ENCODE results near the gene STAT4.

Gene STAT4

GRCh38 chr2:191150600-191151330 lies at the start of gene STAT4:
Gene STAT4 (minus strand): TSS chr2:191150994. CDS start chr2:191148203, 2,791 bp downstream.
- Histone ChIP-seq H3K4me1 (ENCODE audit: control insufficient read depth in 1 of 2, insufficient read depth in 2 of 2, low read length in 2 of 2) (peaks cover 0 to 12% of the 10 kb centered on the region in 2 donors), H3K27me3 (ENCODE audit: control insufficient read depth in 1 of 2, insufficient read depth in 2 of 2, low read length in 2 of 2) (no peaks in the 10 kb centered on the region), H3K9me3 (ENCODE audit: control insufficient read depth in 1 of 2, low read length in 2 of 2) (no peaks in the 10 kb centered on the region), H3K9ac (ENCODE audit: low read depth in 1 of 2, low read length in 2 of 2) (peak within 1 kb of the TSS; percentile 53 to 67), H3K27ac (ENCODE audit: low read depth, low read length) (peak within 1 kb of the TSS; percentile 22), H3K4me3 (ENCODE audit: low read depth in 1 of 2, low read length in 2 of 2) (peak within 1 kb of the TSS; percentile 82 to 92), H3K36me3 (ENCODE audit: control insufficient read depth in 1 of 2, insufficient read depth in 2 of 2, low read length in 2 of 2) (no peaks in the 10 kb centered on the region)

- H3K9ac ChIP-seq (ENCODE audit: low read depth in 1 of 2, low read length in 2 of 2), result no peak overlapping the region
- no peaks in the 10 kb centered on the region for H3K27me3 ChIP-seq (ENCODE audit: control insufficient read depth in 1 of 2, insufficient read depth in 2 of 2, low read length in 2 of 2)
- H3K27ac ChIP-seq (ENCODE audit: low read depth, low read length), result no peak overlapping the region
- H3K9me3 ChIP-seq (ENCODE audit: control insufficient read depth in 1 of 2, low read length in 2 of 2), result no peaks in the 10 kb centered on the region
- H3K4me3 ChIP-seq (ENCODE audit: low read depth in 1 of 2, low read length in 2 of 2), result no peak overlapping the region
- H3K36me3 ChIP-seq (ENCODE audit: control insufficient read depth in 1 of 2, insufficient read depth in 2 of 2, low read length in 2 of 2), result no peaks in the 10 kb centered on the region
- H3K4me1 ChIP-seq (ENCODE audit: control insufficient read depth in 1 of 2, insufficient read depth in 2 of 2, low read length in 2 of 2), result peaks cover 0 to 12% of the 10 kb centered on the region in 2 donors
These were observed 49.2 kb upstream of the STAT4 start for GRCh38 chr2:191199929-191200512.

GRCh38 chr2:191198271-191198670 lies 47.5 kb upstream of the STAT4 start:
- no peaks in the 10 kb centered on the region for H3K36me3 ChIP-seq (ENCODE audit: control insufficient read depth in 1 of 2, insufficient read depth in 2 of 2, low read length in 2 of 2)
- no peaks in the 10 kb centered on the region for H3K27me3 ChIP-seq (ENCODE audit: control insufficient read depth in 1 of 2, insufficient read depth in 2 of 2, low read length in 2 of 2)
- H3K4me1 ChIP-seq (ENCODE audit: control insufficient read depth in 1 of 2, insufficient read depth in 2 of 2, low read length in 2 of 2), result peaks cover 0 to 12% of the 10 kb centered on the region in 2 donors
- H3K4me3 ChIP-seq (ENCODE audit: low read depth in 1 of 2, low read length in 2 of 2), result no peak overlapping the region
- H3K27ac ChIP-seq (ENCODE audit: low read depth, low read length), result no peak overlapping the region
- no peak overlapping the region for H3K9ac ChIP-seq (ENCODE audit: low read depth in 1 of 2, low read length in 2 of 2)
- no peaks in the 10 kb centered on the region for H3K9me3 ChIP-seq (ENCODE audit: control insufficient read depth in 1 of 2, low read length in 2 of 2)

GRCh38 chr2:191197096-191197495 lies 46.3 kb upstream of the STAT4 start:
- H3K9me3 ChIP-seq (ENCODE audit: control insufficient read depth in 1 of 2, low read length in 2 of 2), result no peaks in the 10 kb centered on the region
- H3K36me3 ChIP-seq (ENCODE audit: control insufficient read depth in 1 of 2, insufficient read depth in 2 of 2, low read length in 2 of 2), result no peaks in the 10 kb centered on the region
- H3K27ac ChIP-seq (ENCODE audit: low read depth, low read length), result no peak overlapping the region
- H3K4me1 ChIP-seq (ENCODE audit: control insufficient read depth in 1 of 2, insufficient read depth in 2 of 2, low read length in 2 of 2), result peaks cover 0 to 2% of the 10 kb centered on the region in 2 donors
- H3K9ac ChIP-seq (ENCODE audit: low read depth in 1 of 2, low read length in 2 of 2), result no peak overlapping the region
- no peak overlapping the region for H3K4me3 ChIP-seq (ENCODE audit: low read depth in 1 of 2, low read length in 2 of 2)
- H3K27me3 ChIP-seq (ENCODE audit: control insufficient read depth in 1 of 2, insufficient read depth in 2 of 2, low read length in 2 of 2), result no peaks in the 10 kb centered on the region

- Histone ChIP-seq H3K4me1 (ENCODE audit: control insufficient read depth in 1 of 2, insufficient read depth in 2 of 2, low read length in 2 of 2) (no peaks in the 10 kb centered on the region), H3K9ac (ENCODE audit: low read depth in 1 of 2, low read length in 2 of 2) (no peak overlapping the region), H3K27ac (ENCODE audit: low read depth, low read length) (no peak overlapping the region), H3K36me3 (ENCODE audit: control insufficient read depth in 1 of 2, insufficient read depth in 2 of 2, low read length in 2 of 2) (no peaks in the 10 kb centered on the region), H3K4me3 (ENCODE audit: low read depth in 1 of 2, low read length in 2 of 2) (no peak overlapping the region), H3K9me3 (ENCODE audit: control insufficient read depth in 1 of 2, low read length in 2 of 2) (no peaks in the 10 kb centered on the region), H3K27me3 (ENCODE audit: control insufficient read depth in 1 of 2, insufficient read depth in 2 of 2, low read length in 2 of 2) (no peaks in the 10 kb centered on the region)
These were observed 44.2 kb upstream of the STAT4 start for GRCh38 chr2:191195021-191195420.

GRCh38 chr2:191190861-191191552 lies 40.2 kb upstream of the STAT4 start:
- Histone ChIP-seq H3K4me1 (ENCODE audit: control insufficient read depth in 1 of 2, insufficient read depth in 2 of 2, low read length in 2 of 2) (no peaks in the 10 kb centered on the region), H3K27ac (ENCODE audit: low read depth, low read length) (no peak overlapping the region), H3K9ac (ENCODE audit: low read depth in 1 of 2, low read length in 2 of 2) (no peak overlapping the region), H3K36me3 (ENCODE audit: control insufficient read depth in 1 of 2, insufficient read depth in 2 of 2, low read length in 2 of 2) (no peaks in the 10 kb centered on the region), H3K27me3 (ENCODE audit: control insufficient read depth in 1 of 2, insufficient read depth in 2 of 2, low read length in 2 of 2) (no peaks in the 10 kb centered on the region), H3K9me3 (ENCODE audit: control insufficient read depth in 1 of 2, low read length in 2 of 2) (no peaks in the 10 kb centered on the region), H3K4me3 (ENCODE audit: low read depth in 1 of 2, low read length in 2 of 2) (no peak overlapping the region)

- H3K36me3 ChIP-seq (ENCODE audit: control insufficient read depth in 1 of 2, insufficient read depth in 2 of 2, low read length in 2 of 2), result no peaks in the 10 kb centered on the region
- no peaks in the 10 kb centered on the region for H3K27me3 ChIP-seq (ENCODE audit: control insufficient read depth in 1 of 2, insufficient read depth in 2 of 2, low read length in 2 of 2)
These were observed 39.6 kb upstream of the STAT4 start for GRCh38 chr2:191190435-191190834.

GRCh38 chr2:191189112-191189635 lies 38.4 kb upstream of the STAT4 start:
- H3K4me3 ChIP-seq (ENCODE audit: low read depth in 1 of 2, low read length in 2 of 2), result no peak overlapping the region
- no peaks in the 10 kb centered on the region for H3K4me1 ChIP-seq (ENCODE audit: control insufficient read depth in 1 of 2, insufficient read depth in 2 of 2, low read length in 2 of 2)
- H3K27me3 ChIP-seq (ENCODE audit: control insufficient read depth in 1 of 2, insufficient read depth in 2 of 2, low read length in 2 of 2), result no peaks in the 10 kb centered on the region
- no peak overlapping the region for H3K9ac ChIP-seq (ENCODE audit: low read depth in 1 of 2, low read length in 2 of 2)
- H3K9me3 ChIP-seq (ENCODE audit: control insufficient read depth in 1 of 2, low read length in 2 of 2), result no peaks in the 10 kb centered on the region
- H3K36me3 ChIP-seq (ENCODE audit: control insufficient read depth in 1 of 2, insufficient read depth in 2 of 2, low read length in 2 of 2), result no peaks in the 10 kb centered on the region
- H3K27ac ChIP-seq (ENCODE audit: low read depth, low read length), result no peak overlapping the region

More at GRCh38 chr2:191190435-191190834, 39.6 kb upstream of the STAT4 start:
- no peak overlapping the region for H3K27ac ChIP-seq (ENCODE audit: low read depth, low read length)
- no peak overlapping the region for H3K9ac ChIP-seq (ENCODE audit: low read depth in 1 of 2, low read length in 2 of 2)
- no peak overlapping the region for H3K4me3 ChIP-seq (ENCODE audit: low read depth in 1 of 2, low read length in 2 of 2)
- H3K9me3 ChIP-seq (ENCODE audit: control insufficient read depth in 1 of 2, low read length in 2 of 2), result no peaks in the 10 kb centered on the region
- H3K4me1 ChIP-seq (ENCODE audit: control insufficient read depth in 1 of 2, insufficient read depth in 2 of 2, low read length in 2 of 2), result no peaks in the 10 kb centered on the region

- Histone ChIP-seq H3K9ac (ENCODE audit: low read depth in 1 of 2, low read length in 2 of 2) (no peak overlapping the region), H3K36me3 (ENCODE audit: control insufficient read depth in 1 of 2, insufficient read depth in 2 of 2, low read length in 2 of 2) (no peaks in the 10 kb centered on the region), H3K9me3 (ENCODE audit: control insufficient read depth in 1 of 2, low read length in 2 of 2) (no peaks in the 10 kb centered on the region), H3K4me3 (ENCODE audit: low read depth in 1 of 2, low read length in 2 of 2) (no peak overlapping the region), H3K27me3 (ENCODE audit: control insufficient read depth in 1 of 2, insufficient read depth in 2 of 2, low read length in 2 of 2) (no peaks in the 10 kb centered on the region), H3K27ac (ENCODE audit: low read depth, low read length) (no peak overlapping the region), H3K4me1 (ENCODE audit: control insufficient read depth in 1 of 2, insufficient read depth in 2 of 2, low read length in 2 of 2) (no peaks in the 10 kb centered on the region)
These were observed 37.8 kb upstream of the STAT4 start for GRCh38 chr2:191188550-191189093.

All from duodenal mucosa (tissue), 2 donors.